A549 treated with RU486 at 1 μM for 4 hours (cell line): ENCODE measurements around the gene ACIN1. TPM values are rescaled to one million over a fixed set of nuclear protein-coding genes. Genes with fewer than 3 reads are reported as not detected.

Experiments used
- total RNA-seq: library from RNA; stranded (reverse); fragments of 200-300 nt; extraction: Qiagen RNA extraction; gene quantifications from 5 replicates; pipeline ENCODE4 v1.2.3, GENCODE V29; 2022; ENCODE audit warnings: low read depth

Gene ACIN1, protein sequence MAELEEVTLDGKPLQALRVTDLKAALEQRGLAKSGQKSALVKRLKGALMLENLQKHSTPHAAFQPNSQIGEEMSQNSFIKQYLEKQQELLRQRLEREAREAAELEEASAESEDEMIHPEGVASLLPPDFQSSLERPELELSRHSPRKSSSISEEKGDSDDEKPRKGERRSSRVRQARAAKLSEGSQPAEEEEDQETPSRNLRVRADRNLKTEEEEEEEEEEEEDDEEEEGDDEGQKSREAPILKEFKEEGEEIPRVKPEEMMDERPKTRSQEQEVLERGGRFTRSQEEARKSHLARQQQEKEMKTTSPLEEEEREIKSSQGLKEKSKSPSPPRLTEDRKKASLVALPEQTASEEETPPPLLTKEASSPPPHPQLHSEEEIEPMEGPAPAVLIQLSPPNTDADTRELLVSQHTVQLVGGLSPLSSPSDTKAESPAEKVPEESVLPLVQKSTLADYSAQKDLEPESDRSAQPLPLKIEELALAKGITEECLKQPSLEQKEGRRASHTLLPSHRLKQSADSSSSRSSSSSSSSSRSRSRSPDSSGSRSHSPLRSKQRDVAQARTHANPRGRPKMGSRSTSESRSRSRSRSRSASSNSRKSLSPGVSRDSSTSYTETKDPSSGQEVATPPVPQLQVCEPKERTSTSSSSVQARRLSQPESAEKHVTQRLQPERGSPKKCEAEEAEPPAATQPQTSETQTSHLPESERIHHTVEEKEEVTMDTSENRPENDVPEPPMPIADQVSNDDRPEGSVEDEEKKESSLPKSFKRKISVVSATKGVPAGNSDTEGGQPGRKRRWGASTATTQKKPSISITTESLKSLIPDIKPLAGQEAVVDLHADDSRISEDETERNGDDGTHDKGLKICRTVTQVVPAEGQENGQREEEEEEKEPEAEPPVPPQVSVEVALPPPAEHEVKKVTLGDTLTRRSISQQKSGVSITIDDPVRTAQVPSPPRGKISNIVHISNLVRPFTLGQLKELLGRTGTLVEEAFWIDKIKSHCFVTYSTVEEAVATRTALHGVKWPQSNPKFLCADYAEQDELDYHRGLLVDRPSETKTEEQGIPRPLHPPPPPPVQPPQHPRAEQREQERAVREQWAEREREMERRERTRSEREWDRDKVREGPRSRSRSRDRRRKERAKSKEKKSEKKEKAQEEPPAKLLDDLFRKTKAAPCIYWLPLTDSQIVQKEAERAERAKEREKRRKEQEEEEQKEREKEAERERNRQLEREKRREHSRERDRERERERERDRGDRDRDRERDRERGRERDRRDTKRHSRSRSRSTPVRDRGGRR
- 98.6 to 112 TPM (median 108 TPM) in 5 replicates for total RNA-seq

DNA sequence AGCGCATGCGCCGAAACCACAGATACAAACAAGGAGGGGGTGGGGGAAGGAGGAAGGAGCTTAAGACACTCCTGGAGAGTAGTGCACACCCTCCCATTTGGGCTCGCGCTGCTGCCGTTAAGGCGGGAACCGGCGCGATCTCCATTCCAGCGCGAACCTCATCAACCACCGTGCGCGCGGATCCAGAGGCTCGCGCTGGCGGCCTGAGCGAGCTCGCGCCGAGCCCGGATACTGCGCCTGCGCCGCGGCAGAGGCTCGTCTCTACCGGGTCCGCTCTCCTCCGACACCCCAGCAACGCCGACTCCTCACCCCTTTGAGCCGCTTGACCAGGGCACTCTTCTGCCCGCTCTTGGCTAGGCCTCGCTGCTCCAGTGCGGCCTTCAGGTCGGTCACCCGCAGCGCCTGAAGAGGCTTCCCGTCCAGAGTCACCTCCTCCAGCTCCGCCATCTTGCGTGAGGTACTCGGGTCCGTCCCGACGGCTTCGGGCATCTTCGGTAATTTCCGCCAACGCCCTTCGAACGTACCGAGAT is at the start of gene ACIN1:
TSS of gene ACIN1 (minus strand) at position 471 of the 530 bp plus-strand sequence. CDS start at position 447, 24 bp downstream.

DNA sequence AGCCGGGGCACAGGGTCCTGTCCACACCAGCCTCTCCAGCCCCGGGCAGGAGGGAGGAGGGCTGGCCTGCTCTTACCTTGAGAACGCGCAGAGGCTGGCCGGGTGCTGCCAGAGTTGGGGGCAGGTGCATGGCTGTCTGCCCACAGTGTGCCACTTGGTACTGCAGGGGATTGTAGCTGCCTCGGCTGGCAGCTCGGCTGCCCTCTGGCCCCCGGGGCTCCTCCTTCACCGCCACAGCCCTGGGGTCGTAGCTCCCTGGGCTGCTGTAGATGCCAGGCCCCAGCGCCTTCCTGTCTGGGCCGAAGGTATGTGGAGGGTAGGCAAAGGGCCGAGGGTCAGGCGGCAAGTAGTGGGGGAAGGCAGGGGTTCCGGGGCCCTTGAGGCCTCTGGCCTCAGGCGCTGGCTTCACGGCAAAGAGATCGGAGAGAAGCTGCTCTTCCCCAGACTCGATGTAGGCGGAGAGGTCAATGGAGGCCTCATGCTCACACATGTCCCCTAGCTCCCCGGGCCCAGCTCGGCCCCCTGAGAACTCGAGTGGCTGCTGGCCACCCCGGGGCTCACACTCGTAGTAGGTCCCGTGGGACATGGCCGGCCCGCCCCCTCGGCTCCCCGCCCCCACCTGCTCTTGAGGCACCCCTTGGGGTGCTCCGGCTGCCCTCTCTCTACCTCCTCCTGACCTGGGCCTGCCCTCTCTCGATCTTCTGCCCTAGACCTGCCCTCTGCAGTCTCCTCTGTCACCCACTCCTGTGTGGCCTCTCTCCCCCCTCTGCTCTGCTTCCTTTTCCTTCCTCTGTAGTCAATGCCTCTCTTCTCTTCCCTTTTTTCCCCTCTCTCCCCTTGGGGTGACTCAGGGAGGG is 23.8 kb upstream of the ACIN1 start, which contains the start of gene CEBPE:
TSS of gene CEBPE (minus strand) at position 750 of the 857 bp plus-strand sequence. CDS start at position 586, 164 bp downstream.

DNA sequence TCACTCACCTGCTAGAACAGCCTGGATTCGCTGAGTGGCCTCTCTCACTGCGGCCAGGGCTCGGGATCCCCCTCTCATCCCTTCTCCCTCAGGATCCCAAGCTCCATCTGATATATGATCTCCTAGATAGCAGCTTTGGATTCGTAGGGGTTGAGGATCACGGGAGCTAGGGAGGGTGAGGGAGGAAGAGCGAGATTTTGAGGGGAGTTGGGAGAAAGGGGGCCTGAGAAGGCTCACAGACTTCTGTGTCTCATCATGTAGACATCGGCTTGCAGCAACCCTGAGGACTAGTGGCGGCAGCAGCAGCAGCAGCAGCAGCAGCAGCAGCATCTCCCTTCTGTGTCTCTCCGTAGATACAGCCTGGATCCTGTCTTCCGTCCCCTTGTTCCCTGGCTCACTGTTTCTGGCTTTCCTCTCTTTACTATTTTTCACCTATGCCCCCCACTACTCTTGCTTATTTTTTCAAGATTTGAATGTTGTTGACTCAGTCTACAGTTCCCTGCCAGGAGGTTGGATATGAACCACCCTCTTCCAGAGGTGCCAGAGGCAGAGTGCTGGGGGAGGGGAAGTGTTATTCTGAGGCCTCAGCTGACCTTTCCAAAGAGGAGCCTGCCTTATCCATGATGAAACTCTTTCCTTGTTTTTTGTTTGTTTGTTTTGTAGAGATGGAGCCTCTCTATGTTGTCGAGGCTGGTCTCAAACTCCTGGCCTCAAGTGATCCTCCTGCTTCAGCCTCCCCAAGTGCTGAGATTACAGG is 9.8 kb upstream of the ACIN1 start, which contains the start of gene CIROP:
TSS of gene CIROP (minus strand) at position 399 of the 757 bp plus-strand sequence. CDS start at position 330, 69 bp downstream.

DNA sequence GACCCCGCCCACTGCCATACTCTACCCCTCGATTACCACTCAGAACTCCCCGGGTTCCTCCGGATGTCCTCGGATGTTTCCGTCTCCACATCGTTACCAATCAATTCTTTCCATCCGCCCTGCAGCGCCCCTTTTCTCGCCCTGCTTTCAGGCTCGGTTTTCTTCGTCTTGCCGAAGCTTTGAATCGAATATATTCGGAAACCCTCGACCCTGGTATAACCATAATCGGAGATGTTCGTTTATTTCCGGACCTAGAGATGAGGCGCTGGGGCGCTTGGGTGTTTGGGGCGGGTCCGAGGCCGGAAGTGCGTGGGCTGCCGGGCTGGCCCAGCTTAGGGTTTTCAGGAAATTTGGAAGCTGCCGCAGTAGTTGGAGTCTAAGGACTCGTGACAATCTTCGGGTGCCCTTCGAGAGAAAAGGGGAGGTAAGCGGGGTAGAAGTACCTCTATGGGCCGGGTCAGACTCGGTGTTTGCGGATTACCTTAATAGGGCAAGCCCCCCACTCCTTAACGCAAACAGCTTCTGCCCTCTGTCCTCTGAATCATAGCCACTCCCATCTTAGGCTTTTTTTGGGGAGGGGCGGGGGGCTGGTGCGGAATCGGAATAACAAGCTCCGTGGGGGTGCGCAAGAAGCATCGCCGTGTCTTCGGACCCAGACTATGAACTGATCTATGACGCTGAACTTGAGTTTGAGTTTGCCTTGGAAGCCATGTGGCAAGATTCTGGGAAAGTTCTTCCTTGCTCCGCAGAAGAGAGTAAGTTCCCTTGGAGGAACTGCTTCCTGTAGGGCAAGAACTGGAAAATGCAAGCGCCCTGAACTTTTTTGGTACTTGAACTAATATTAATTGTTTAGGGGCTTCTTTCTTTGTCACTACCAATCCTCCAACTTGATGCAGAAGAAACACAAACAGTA is 516 bp upstream of the ACIN1 start, which contains the start of gene C14orf119:
TSS of gene C14orf119 (plus strand) at position 310 of the 913 bp plus-strand sequence. CDS start 2,154 bp downstream, outside the sequence.

DNA sequence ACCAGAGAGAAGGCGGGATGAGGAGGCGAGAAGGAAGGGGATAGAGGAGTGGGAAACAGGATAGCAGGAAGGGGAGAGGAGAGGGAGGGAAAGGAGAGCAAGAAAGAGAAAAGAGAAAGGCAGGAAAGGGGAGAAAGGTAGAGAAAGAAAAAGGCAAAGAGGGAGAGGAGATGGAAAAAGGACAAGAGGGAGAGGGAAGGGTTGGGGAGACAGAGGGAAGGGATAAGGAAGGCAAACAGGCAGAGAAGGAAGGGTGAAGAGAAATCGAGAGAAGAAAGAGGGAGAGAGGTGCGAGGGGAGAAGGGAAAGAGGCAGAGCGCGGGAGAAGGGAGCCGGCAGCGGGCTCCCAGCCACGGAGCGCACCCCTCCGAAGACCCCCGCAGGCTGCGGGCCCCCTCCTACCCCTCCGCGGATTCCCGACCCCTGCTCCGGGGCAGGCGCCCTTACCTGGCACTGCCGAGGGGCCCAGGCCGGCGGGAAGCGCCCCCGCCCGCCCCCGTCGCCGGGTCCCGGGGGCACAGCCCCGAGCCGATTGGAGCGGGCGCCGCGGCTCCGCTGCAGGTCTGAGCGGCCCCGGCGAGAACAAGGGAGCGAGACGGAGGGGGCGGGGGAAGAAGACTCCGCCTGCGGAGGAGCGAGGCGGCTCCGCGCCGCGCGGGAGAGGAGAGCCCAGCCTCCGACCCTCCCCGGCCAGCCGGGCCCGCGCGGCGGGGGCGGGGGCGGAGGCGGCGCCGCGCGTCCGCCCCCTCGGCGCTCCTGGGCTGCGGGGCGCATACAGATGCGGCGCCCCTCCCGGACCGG is 37.8 kb downstream of the ACIN1 start, which contains the start of gene CDH24:
TSS of gene CDH24 (minus strand) at position 565 of the 801 bp plus-strand sequence. CDS start 1,787 bp downstream, outside the sequence.

DNA sequence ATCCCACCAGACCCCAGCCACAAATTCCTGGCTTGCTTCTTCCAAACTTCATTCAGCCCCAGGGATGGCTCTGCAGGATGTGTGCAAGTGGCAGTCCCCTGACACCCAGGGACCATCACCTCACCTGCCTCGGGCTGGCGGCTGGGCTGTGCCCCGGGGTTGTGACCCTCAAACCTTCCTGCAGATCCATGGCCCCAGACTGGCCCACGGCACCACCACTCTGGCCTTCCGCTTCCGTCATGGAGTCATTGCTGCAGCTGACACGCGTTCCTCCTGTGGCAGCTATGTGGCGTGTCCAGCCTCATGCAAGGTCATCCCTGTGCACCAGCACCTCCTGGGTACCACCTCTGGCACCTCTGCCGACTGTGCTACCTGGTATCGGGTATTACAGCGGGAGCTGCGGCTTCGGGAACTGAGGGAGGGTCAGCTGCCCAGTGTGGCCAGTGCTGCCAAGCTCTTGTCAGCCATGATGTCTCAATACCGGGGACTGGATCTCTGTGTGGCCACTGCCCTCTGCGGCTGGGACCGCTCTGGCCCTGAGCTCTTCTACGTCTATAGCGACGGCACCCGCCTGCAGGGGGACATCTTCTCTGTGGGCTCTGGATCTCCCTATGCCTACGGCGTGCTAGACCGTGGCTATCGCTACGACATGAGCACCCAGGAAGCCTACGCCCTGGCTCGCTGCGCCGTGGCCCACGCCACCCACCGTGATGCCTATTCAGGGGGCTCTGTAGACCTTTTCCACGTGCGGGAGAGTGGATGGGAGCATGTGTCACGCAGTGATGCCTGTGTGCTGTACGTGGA is 52.6 kb downstream of the ACIN1 start, which contains the start of gene PSMB11:
TSS of gene PSMB11 (plus strand) at position 51 of the 804 bp plus-strand sequence. CDS start at position 65, 14 bp downstream.

DNA sequence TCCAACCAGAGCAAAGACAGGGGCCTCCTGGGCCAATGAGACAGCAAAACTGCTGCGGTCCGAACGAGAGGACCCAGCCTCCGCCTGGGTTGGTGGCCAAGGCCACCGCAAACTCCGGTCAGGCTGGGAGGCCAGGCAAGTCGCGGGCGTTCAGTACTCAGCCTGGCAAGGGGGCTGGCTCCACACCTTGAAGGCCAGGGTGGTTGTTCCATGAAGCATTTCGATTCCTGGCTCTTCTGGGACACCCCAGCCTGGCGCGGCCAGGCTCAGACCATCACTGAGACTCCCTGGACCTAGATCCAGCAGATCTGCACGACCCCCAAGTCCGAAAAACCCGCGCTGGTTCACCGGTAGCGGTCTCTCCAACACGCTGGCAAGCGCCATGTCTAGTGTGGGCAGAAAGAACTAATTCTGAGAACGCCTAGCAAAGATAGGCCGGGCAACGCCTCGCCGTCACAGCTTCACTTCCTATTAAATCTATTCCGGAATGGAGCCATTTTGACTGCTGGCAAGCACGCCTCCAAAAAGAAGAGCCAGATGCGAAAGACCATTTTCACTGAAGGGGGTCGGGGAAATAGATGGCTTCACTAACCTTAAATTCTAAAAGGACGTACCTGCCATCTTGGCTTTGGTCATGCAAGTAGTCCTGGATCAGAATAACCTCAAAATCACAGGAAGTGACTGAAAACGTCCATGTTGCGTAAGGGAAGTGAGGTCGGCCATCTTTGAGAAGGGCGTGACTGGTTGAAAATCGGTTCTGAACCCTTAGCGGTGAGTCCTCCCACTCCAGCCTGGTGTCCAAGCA is 60.2 kb downstream of the ACIN1 start, which contains the start of gene PSMB5:
TSS of gene PSMB5 (minus strand) at position 403 of the 805 bp plus-strand sequence. CDS start at position 384, 19 bp downstream.

DNA sequence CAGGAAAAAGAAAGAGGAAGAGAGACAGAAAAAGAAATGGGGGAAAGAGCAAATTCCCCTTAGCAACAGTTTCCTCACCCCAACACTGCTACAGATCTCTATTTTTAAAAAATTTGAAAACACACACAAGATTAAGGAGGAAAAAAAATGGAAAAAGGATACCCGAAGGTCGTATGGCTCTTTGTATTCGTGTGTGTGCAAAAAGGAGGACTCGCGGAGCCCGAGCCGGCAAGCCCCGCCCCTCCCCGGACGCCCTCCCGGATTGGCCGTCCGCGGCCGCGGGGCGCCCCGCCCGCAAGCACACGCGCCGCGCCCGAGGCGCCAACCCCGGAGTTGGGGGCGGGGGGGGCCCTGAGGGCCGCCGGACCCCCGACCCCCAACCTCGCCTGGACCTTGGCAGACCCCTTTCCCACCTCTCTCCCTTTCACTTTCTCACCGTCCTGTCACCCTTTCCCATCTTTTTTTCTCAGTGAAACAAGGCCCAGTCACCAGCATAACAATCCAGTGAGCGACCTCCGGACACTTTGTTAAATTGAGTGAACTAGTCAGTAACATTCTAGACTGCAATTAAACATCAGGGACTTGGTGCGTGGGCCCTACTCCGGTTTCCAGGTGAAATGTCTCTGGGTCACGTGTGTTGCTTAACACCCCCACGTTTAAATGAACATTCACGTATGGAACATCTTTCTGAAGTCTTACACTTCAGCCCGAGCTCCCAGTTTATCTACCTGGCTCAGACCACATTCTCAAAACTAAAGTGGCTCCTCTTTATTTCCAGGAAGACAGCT is 84.8 kb downstream of the ACIN1 start, which contains the start of gene C14orf93:
TSS of gene C14orf93 (minus strand) at position 205 of the 788 bp plus-strand sequence. CDS start 11,120 bp downstream, outside the sequence.

Other genes starting within 250 kb of the ACIN1 start
- gene LRP10, start 223.4 kb downstream of the ACIN1 start, total RNA-seq: 59.9 to 82.8 TPM (median 72.1 TPM) in 5 replicates
- 0.22 to 0.46 TPM (median 0.37 TPM) in 5 replicates for gene REM2, start 211.9 kb downstream of the ACIN1 start, total RNA-seq
- gene RBM23, start 176.0 kb downstream of the ACIN1 start, total RNA-seq: 58.1 to 70.5 TPM (median 63.1 TPM) in 5 replicates
- 103 to 161 TPM (median 122 TPM) in 5 replicates for gene PRMT5, start 165.8 kb downstream of the ACIN1 start, total RNA-seq
- gene HAUS4, start 138.0 kb downstream of the ACIN1 start, total RNA-seq: 35.0 to 41.1 TPM (median 36.9 TPM) in 5 replicates
- 38.8 to 43.7 TPM (median 40.1 TPM) in 5 replicates for gene AJUBA, start 112.6 kb downstream of the ACIN1 start, total RNA-seq
- gene C14orf93, start 85.0 kb downstream of the ACIN1 start, total RNA-seq: 3.5 to 4.2 TPM (median 3.8 TPM) in 5 replicates
- gene PSMB5, start 60.2 kb downstream of the ACIN1 start, total RNA-seq: 311 to 330 TPM (median 317 TPM) in 5 replicates
- not detected in 5 replicates for gene PSMB11, start 52.9 kb downstream of the ACIN1 start, total RNA-seq
- 2.7 to 5.9 TPM (median 5.0 TPM) in 5 replicates for gene CDH24, start 37.6 kb downstream of the ACIN1 start, total RNA-seq
- gene C14orf119, start 369 bp upstream of the ACIN1 start, total RNA-seq: 79.6 to 113 TPM (median 107 TPM) in 5 replicates
- gene CIROP, start 9.9 kb upstream of the ACIN1 start, total RNA-seq: not detected in 5 replicates
- not detected in 5 replicates for gene CEBPE, start 24.1 kb upstream of the ACIN1 start, total RNA-seq
- 0.27 to 0.80 TPM (median 0.55 TPM) in 5 replicates for gene SLC7A8, start 88.5 kb upstream of the ACIN1 start, total RNA-seq
- not detected in 5 replicates for gene RNF212B, start 142.8 kb upstream of the ACIN1 start, total RNA-seq
- 6.8 to 9.3 TPM (median 7.4 TPM) in 5 replicates for gene HOMEZ, start 191.0 kb upstream of the ACIN1 start, total RNA-seq
- 3.5 to 6.1 TPM (median 4.6 TPM) in 5 replicates for gene PPP1R3E, start 207.7 kb upstream of the ACIN1 start, total RNA-seq
- 18.6 to 22.7 TPM (median 21.0 TPM) in 5 replicates for gene BCL2L2, start 211.7 kb upstream of the ACIN1 start, total RNA-seq
- gene PABPN1, start 226.3 kb upstream of the ACIN1 start, total RNA-seq: 133 to 164 TPM (median 158 TPM) in 5 replicates